Right lobe of liver (tissue), 4 donors: Measurements from ENCODE around the gene ARSG.

Source experiments
- POLR2A ChIP-seq: fragments of 450-650 bp; IDR thresholded peaks from one replicate; pipeline ENCODE4 v1.6.1; 2017; ENCODE audit warnings: antibody characterized with exemption, mild to moderate bottlenecking
- TF ChIP-seq, protein P1 (sequence below), 4 donors: fragments of 200-600 bp in 3 of 4; fragments of 450-650 bp in 1 of 4; IDR thresholded peaks; one replicate each; pipeline versions ENCODE4 v1.5.1 to v1.8.0; 2016 to 2022; ENCODE audit warnings: antibody characterized with exemption in 4 of 4, mild to moderate bottlenecking in 2 of 4
- donor health status: DM: no; HTN: no; CAD: no.
- donor health status: DM: no; HTN: no; CAD: no.
- donor health status: DM: no; HTN: yes; CAD: no.

DNA sequence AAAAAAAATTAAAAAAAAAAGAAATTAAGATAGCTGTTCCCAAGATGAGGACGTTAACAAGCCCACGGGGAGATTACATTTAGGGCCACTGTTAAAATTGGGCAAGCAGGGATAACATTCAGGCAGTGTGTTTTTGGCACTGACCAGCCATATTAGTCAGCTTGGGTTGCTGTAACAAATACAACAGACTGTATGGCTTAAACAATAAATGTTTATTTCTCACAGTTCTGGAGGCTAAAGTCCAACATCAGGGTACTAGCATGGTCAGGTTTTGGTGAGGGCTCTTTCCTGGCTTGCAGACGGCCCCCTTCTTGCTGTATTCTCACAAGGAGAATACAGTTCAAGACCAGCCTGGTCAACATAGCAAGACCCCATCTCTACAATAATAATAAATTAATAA is 31.3 kb downstream of the ARSG start:
- TF ChIP-seq, protein P1, sequence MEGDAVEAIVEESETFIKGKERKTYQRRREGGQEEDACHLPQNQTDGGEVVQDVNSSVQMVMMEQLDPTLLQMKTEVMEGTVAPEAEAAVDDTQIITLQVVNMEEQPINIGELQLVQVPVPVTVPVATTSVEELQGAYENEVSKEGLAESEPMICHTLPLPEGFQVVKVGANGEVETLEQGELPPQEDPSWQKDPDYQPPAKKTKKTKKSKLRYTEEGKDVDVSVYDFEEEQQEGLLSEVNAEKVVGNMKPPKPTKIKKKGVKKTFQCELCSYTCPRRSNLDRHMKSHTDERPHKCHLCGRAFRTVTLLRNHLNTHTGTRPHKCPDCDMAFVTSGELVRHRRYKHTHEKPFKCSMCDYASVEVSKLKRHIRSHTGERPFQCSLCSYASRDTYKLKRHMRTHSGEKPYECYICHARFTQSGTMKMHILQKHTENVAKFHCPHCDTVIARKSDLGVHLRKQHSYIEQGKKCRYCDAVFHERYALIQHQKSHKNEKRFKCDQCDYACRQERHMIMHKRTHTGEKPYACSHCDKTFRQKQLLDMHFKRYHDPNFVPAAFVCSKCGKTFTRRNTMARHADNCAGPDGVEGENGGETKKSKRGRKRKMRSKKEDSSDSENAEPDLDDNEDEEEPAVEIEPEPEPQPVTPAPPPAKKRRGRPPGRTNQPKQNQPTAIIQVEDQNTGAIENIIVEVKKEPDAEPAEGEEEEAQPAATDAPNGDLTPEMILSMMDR (IDR thresholded peaks at IDR 0.05): no peak
- no peak for TF ChIP-seq POLR2A
